Stimulated activated CD8-positive, alpha-beta memory T cell treated with anti-CD3 and anti-CD28 coated beads, Interleukin-7, amount 100 ng/mL, for 48 hours (primary cell): Measurements from ENCODE around the gene COMMD10.

Source experiments
- DNase-seq, 2 donors: peaks; one replicate each; pipeline ENCODE4 v3.0.0-alpha.2; 2020; ENCODE audit warnings: low read depth in 1 of 2; ENCODE audit errors: extremely low read depth in 1 of 2

COMMD10 gene

DNA sequence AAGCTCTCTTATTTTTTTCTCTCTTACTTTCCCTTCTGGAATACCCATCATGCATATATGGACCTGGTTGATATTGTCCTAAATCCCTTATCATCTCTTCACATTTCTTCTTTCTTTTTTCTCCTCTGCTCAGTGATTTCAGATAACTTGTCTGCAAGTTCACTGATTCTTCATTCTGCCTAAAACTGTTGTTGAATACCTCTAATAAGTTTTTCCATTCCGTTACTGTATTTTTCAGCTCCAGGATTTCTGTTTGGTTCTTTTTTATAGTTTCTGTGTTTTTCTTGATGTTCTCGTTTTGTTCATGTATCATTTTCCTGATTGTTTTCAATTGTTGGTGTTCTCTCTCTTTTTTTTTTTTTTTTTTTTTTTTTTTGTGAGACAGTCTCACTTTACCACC lies 203.7 kb downstream of the COMMD10 start:
- DNase-seq: no peak

DNA sequence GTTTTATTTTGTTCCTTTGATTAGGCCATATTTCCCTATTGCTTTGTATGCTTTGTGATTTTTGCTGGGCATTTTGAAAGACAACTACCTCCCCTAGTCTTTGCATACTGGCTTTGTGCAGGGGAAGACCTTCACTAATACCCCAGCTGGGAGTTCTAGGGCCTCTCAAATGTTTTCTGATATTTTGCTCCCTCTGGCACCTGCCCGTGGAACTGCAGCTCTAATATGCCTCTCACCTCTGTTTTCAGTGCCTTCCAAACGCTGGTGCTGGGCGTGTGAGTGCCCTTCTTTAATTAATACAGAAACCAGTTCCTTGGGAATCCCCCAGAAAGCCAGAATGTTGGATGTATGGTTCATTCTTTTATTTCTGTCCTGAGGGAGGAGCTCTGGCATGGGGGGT lies 204.5 kb downstream of the COMMD10 start:
- no peak for DNase-seq

DNA sequence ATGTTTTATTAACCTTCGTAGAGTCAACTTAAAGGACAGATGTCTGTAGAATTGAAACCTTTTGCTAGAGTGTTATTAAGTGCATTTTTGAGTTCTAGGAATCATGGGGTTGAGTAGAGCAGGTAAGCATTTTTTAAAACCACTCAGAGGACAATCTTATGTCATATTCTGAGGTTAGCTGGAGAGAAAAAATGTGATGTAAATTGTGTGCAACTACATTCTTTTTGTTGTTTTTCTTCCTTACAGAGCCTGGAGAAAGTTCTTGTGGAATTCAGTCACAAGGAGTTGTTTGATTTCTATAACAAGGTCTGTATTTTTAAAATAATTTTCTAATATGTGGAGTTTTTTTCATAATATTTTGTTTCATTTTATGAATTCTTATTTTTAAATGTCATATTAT lies 206.4 kb downstream of the COMMD10 start:
- DNase-seq: no peak

DNA sequence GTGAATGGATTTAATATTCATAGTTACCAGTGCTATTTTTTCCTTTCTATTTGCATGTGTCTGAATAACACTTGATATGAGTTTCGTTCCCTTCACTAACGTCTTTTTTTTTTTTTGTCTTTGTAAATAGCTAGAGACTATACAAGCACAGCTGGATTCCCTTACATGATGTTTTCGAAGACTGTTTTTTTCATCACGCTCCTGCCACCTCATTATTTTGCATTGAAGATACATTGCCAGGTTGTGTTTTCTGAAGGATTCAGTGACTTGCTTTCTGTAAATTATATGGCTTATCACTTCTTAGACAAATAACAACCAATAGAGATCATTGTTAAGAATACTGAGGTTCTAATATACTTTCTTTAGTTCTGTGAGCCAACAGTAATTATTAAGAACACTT lies 207.5 kb downstream of the COMMD10 start:
- DNase-seq: no peak

DNA sequence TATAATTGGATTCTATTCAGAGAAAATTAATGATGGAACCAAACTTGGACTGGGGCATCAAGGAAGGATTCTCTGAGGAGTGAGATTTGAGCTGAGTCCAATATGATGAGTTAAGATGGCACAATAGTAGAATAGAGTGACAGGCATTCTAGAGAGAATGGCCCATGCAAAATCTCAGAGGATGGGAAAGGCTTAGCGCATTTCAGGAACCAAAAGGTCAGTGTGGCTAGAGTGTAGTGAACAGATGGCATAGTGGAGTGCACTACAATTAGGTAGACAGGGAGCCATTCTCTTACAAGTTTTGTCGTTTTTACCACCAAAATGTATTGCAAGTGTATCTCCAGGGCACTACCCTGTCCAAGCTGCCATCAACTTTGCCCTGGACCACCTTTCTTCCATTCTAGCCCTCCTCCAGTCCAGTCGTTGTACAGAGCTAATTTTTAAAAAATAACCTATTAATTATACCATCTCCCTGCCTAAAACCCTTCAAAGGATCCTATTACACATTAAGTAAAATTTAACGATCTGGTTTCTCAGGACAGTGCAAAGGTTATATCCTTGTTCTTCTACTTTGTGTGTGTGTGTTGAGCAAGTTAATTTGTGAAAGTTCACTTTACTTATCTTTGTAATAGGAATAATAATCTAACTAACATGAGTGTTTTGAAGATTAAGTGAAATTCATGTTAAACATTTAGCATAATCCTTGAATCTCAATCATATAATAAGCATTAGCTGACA lies 211.7 kb downstream of the COMMD10 start:
- DNase-seq: no peak

DNA sequence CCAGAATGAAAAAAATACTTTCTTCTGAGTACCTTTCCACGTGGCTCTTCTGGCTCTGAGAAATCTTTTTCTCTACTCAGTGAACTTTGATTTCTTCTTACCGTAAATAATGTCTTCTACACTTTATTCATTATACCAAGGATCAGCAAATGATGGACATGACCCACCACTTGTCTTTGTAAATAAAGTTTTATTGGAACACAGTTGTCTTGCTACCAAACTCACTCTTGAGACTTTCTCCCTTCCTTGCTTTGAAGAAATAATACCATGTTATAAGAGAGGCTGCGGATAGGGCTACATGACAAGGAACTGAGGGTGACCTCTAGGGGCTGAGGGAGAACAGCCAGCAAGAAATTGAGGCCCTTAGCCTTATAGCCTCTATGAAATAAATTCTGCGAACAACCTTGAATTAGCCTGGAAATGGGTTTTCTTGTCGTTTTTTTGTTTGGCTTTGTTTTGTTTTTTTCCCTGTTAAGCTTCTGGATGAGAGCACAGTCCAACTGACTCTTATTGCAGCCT lies 212.5 kb downstream of the COMMD10 start:
- DNase-seq: no peak

DNA sequence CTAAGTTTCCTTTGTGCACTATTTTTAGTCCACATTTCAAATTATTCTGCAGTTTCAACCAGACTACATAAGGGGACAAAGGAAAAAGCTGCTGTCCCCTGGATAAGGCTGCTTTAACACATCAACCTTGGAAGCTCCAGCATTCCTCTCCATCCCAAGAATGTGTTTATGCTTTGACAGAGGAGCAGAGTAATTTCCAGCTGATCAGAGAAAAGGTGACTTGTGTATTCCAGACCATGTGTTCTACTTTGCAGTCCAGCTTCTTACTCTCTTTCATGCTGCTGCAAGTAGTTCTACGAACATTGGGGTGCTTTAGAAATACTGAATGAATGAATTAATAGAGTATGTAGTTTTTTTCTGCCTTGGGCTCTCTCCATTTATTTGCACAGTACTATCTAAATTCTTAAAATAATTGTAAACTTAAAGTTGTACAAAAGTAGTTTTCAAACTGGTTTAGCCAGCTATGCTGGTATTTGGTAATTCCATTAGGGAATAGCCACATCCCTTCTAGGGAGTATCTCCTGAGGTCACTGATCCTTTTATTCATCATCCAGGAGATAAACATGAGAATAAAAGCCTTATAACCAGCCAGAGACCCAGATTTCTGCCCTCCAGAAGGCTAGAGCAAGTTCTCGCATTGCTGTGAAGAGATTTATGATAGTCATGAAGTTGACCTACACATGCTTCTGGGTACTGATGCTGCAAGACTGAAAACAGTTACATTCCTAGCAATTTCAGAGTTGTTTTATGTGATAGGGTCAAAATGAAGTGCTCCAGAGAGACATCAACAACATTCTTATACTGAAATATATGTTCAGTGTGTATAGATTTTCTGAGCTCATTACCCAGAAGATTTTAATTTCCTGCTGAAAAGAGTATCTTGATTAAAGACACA lies 215.2 kb downstream of the COMMD10 start:
- no peak for DNase-seq

DNA sequence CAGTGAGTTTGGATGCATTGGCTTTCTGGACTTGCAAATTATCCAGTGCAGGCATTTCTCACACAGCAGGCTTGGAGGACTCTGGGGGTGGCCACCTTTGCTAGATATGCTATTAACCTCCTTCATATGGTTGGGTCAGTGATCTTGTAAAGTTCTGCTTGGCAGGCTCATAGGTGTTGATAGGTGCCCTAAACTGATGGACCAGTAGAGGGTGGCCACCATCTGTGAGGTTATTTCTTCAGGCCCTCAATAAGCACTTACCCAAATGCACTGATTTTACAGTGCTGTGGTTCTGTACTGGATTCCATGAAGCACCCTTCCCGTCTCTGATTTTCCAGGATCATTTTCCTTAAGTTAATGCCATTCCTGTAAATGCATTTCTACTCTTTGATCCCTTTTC lies 216.3 kb downstream of the COMMD10 start:
- no peak for DNase-seq

DNA sequence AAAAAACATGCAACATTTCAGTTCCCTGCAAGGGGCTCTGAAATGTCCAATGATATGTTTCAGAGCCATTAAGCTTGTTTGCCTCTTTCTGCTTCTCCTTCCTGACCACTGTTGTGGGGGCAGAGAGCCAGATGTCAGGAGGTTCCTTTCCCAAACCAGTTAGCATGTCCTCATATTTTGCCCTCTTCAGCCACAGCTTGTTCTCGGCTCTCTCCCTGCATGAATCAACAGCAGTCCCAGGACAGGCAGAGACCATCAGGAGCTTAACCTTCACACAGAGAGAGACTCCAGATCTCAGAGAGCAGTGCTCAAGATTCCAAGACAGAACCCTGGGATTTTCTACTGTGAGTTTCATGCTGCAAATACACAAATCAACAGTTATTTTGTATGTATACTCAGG lies 218.5 kb downstream of the COMMD10 start:
- DNase-seq: no peak

DNA sequence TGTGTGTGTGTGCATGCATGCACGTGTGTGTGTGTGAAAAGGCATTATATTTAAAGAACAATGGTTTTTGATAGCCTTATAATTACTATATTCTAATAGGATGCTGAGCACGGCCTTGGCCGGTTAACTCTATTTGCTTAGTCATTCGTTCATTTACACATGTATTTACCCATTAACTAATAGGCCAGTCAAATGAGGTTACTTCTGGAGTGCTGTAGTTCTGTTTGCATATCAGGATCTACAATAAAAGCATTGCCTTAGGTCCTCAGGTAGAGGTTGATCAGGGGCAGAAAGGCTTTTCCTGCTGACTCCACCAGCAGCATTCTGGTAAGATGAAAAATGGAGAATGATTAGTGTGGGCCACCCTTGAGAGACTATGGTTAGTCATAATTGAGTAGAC lies 219.0 kb downstream of the COMMD10 start:
- no peak for DNase-seq

DNA sequence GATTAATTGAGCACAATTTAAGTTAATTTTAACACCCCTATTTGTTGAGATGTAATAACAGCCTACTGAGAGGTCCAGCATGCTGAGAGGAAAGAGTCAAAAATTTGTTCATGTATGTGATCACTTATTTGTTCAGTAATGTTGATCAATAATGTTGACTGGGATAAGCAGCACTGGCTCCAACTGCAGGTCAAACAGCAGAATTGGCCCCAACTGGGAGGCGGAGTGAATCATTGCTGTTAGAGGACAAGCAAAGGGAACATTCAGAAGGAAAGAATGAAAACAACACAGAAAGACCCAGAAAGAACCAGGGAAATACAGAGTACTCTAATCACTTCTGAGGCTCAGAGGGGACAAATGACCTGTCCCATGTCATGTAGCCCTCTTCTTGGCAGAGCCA lies 221.1 kb downstream of the COMMD10 start:
- no peak for DNase-seq

DNA sequence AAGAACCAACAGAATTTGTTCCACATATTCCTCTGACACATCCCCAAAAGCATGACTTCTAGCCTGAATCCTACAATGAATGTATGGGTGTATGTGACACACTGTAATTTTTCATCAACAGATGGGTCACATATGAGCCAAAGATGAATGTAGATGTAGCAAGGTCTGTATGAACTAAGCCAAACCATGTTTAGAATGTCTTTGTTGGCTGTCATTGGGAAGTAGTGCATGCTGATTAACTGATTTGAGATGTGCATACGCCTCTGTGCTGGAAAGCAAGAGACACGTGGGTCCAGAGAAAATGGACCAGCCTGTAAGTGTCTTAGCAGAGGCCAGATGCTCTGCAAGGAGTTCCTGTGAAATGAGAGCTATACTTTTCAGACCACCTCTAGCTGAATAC lies 222.0 kb downstream of the COMMD10 start:
- DNase-seq: no peak

DNA sequence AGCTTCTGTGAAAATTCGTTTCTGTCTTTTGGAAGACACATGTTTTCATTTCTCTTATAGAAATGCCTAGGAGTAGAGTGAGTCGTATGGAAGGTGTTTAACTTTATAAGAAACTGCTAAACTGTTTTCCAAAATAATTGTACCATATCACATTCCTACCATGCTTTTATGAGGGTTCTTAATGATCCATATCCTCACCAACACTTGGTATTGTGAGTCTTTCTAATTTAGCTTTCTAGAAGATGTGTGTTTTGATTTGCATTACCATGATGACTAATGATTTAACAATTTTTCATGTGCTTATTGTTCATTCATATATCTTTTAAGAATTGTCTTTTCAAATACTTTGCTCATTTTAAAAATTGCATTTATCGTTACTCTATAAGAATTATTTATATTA lies 223.6 kb downstream of the COMMD10 start:
- DNase-seq: no peak

DNA sequence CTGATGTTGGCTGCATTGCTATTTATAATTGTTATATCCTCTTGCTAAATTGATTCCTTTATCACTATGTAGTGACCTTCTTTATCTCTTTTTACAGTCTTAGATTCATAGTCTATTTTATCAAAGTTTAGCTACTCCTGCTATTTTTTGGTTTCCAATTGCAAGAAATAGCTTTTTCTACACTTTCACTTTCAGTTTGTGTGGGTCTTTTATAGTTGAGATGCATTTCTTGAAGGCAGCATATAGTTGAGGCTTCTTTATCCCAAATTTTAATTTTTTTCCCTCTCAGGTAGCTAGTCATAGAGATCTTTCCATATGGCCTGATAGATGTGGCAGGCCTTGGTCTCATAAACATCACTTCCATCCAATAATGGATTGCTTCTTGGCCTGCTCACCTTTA lies 228.5 kb downstream of the COMMD10 start:
- DNase-seq: no peak

DNA sequence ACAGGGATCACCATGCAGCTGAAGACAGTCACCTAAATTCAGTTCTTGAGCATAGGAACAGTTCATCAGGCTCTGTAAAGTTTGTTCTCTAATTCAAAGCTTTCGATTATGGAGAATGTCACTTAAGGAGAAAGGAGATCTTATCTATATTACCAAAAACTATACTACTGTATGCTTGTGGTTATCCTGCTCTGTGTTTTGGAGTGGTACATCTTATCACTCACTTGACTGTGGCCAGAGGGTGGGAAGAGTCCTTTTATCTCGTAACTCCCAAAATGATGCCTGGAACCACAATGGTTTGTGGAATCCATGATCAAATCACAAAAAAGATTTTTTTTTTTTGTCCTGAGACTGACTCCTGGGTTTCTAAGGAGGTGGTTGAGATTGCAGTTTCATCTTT lies 230.7 kb downstream of the COMMD10 start:
- no peak for DNase-seq

DNA sequence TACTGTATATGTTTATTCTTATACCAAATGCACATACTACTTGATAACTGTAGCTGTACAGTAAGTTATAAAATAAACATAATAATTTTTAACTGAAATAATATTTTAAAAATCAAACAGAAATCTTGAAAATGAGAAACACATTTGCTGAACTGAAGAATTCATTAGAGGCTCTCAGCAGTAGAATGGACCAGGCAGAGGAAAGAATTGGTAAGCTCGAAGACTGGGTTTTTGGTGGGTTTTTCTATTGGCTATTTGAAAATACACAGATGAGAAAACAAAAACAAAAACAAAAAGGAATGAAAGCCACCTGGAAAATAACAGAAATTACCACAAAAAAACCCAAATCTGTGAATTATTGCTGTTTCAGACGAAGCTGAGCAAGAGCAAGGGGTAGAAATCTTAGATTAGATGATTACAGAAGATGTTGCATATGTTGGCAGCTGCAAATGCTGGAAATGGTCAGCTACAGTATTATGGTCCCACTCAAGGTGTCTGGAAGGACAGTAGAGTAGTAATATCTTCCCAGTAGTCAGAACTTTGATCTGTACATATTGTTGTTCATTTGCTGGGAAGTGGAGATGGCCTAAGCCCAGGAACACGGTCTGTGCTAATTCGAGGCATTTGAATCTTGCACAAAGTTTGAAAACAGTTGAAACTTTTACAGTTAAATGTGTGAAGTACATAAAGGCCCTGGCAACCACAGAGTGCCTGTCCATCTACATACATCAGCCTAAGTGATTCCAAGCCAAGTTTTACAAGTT lies 233.4 kb downstream of the COMMD10 start:
- no peak for DNase-seq

DNA sequence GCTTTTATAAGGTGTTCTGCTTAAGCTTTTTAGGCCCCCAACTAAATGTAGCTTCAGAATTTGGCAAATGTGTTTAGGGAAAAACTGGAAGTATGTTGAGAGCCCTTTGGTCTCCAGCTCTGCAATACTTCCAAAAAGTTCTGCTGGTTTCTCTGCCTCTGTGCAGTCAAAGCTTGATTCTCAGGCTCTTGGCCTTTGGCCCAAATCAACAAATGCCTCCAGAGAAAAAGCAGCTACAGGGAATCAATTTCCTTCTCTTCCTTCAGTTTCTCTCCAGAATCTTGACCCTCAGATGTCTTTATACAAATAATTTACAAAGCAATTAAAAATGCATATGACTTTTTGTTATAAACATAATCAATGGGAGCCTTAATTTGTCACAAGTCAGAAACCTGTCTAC lies 235.7 kb downstream of the COMMD10 start:
- DNase-seq: no peak

DNA sequence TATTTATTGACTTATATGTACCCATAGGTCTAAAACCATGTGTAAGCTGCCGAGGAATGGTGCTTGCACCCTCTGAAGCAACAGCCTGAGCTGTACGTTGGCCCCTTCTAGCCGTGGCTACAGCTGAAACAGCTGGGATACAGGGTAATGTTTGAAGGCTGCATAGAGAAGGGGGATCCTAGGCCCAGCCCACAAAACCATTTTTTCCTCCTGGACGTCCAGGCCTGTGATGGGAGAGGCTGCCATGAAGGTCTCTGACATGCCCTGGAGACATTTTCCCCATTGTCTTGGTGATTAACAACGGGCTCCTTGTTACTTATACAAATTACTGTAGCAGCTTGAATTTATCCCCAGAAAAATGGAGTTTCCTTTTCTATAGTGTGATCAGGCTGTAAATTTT lies 244.7 kb downstream of the COMMD10 start:
- DNase-seq: no peak

DNA sequence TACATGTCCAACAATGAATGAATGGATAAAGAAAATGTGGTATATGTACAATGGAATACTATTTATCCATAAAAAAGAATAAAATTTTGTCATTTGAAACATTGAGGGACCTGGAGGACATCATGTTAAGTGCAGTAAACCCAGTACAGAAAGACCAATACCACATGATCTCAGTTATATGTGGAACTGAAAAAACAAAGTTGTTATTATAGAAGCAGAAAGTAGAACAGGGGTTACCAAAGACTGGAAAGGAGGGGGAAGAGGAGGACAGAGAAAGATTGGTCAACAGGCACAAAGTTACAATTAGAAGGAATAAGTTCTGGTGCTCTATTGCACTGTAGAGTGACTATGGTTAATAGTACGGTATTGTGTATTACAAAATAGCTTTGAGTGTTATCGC lies 256.0 kb downstream of the COMMD10 start:
- no peak for DNase-seq
